ENCODE results near the gene PODXL. TPM values are rescaled to one million over a fixed set of nuclear protein-coding genes. Genes with fewer than 3 reads are reported as not detected.

PODXL gene
- total RNA-seq, 1 experiment from 2014 or later, result 727 TPM

- Histone ChIP-seq H3K18ac (ENCODE audit: insufficient read length, low read depth, low read length) (no peak overlapping the region), H2BK12ac (ENCODE audit: insufficient read length, low read depth, low read length) (no peak overlapping the region), H3K79me1 (ENCODE audit: insufficient read depth, low read depth, low read length, poor library complexity, severe bottlenecking) (no peaks in the 10 kb centered on the region), H4K5ac (ENCODE audit: insufficient read length, low read depth, low read length) (no peak overlapping the region), H3T11ph (ENCODE audit: low read length) (no peak overlapping the region), H2BK20ac (ENCODE audit: low read depth, low read length, poor library complexity, severe bottlenecking) (no peak overlapping the region), H3K4ac (ENCODE audit: low read depth, low read length) (no peak overlapping the region), H4K8ac (replicated peaks; ENCODE audit: insufficient read length, low read depth, low read length) (no peak overlapping the region), H3K9me3 (ENCODE audit: control insufficient read depth, low read depth, low read length) (no peaks in the 10 kb centered on the region), H3K56ac (ENCODE audit: insufficient read length, low read depth, low read length) (no peak overlapping the region), H3K79me2 (ENCODE audit: insufficient read depth, low read length) (peaks cover 81% of the 10 kb centered on the region), H3K4me2 (ENCODE audit: insufficient read depth, insufficient read length, low read length) (no peak overlapping the region), H2BK5ac (ENCODE audit: insufficient read length, low read length) (no peak overlapping the region), H3K4me1 (ENCODE audit: insufficient read depth, low read length) (peaks cover 13% of the 10 kb centered on the region; the same call in 1 of the 2 replicates), H3K27ac (ENCODE audit: insufficient read length, low read depth, low read length) (no peak overlapping the region), H3K23me2 (ENCODE audit: insufficient read length, low read depth, low read length, poor library complexity, severe bottlenecking) (no peaks in the 10 kb centered on the region), H3K9ac (ENCODE audit: extremely low read depth, insufficient read length, low read length) (no peak overlapping the region), H2BK120ac (ENCODE audit: low read depth, low read length, poor library complexity, severe bottlenecking) (no peak overlapping the region), H2BK15ac (ENCODE audit: low read depth, low read length) (no peak overlapping the region), H2AFZ (ENCODE audit: low read length) (no peak overlapping the region), H4K91ac (ENCODE audit: insufficient read length, low read depth, low read length) (no peak overlapping the region), H4K20me1 (ENCODE audit: control insufficient read depth, insufficient read depth, insufficient read length) (no peaks in the 10 kb centered on the region), H3K14ac (ENCODE audit: insufficient read depth, low read length) (no peak overlapping the region), H3K23ac (ENCODE audit: insufficient read length, low read depth, low read length) (no peak overlapping the region), H3K27me3 (ENCODE audit: insufficient read depth, low read length) (no peaks in the 10 kb centered on the region), H2AK5ac (ENCODE audit: insufficient read length, low read length) (no peak overlapping the region)
- Mint-ChIP-seq H3K4me3 (no peak overlapping the region), H3K27ac (peak overlapping the region in 1 of 3 experiments; percentile 76; a peak in 3 of 7 replicates), H3K9me3 (no peaks in the 10 kb centered on the region), H3K27me3 (ENCODE audit: low read depth) (no peaks in the 10 kb centered on the region), H3K4me1 (peaks cover 68 to 79% of the 10 kb centered on the region in 2 experiments), H3K36me3 (ENCODE audit: insufficient read depth in 1 of 3, low read depth in 3 of 3) (peaks cover 44 to 69% (median 66%) of the 10 kb centered on the region in 3 experiments)
- TF ChIP-seq CTCF (conservative IDR thresholded peaks at IDR 0.05), result no peak
- no peak for DNase-seq
- WGBS (ENCODE audit: extremely low coverage, insufficient read length, low lambda C conversion rate), result no CpG with 5 or more reads among the region's 11 CpGs
Measured at GRCh38 chr7:131529617-131530016, 26.8 kb downstream of the PODXL start.
